IPS-NIHi11 (cell line): Measurements from ENCODE around the gene ASTN1.

Experiments
- DNase-seq: peaks from one replicate; pipeline ENCODE4 v3.0.0; 2012; ENCODE audit warnings: mixed read lengths, low spot score

The ASTN1 gene

GRCh38 chr1:177163844-177164379 is 600 bp downstream of the ASTN1 start:
- DNase-seq: peak; percentile 12

DNA sequence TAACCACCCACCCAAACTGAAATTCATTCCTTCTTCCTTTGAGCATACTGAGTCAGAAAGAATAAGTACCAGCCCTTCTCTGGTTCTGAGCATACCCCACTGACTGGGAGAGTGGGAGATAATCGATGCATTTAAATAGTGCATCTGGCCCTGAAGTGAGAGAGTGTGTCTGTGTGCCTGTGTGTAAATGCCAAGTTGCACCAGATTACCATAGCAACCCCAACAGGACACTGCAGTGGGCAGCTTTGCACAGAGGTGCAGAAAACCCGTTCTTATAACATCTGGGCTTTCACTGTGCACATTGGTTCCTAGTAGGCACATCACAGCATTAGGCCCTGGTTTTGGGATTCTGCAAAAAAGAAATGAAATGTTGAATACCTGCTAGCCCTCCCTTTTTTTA is 2.3 kb downstream of the ASTN1 start:
- DNase-seq: no peak

GRCh38 chr1:177146499-177146898 is 18.0 kb downstream of the ASTN1 start:
- DNase-seq: no peak

GRCh38 chr1:177145106-177146070 is 19.1 kb downstream of the ASTN1 start:
- no peak for DNase-seq

DNA sequence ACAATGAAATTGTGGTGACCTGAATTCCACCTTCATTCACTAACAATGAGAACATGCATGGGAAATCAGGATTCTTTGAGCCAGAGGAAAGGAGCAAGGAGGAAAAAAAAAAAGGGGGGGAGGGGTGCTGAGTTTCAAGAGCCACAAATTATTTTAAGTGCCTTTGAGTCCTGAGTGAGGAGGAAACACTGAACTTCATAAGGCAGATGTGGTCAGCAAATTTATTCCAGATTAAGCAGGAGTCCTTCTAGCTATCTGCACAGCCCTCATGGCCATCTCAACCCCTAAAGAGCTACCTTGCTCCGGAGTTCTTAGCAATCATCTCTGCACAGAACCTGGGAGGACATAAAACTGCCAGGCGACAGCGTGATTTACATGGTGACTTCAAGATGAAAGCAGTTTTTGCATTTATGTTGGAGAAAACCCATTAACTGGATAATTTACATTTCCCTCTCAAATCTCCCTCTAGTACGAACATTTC is 21.7 kb downstream of the ASTN1 start:
- no peak for DNase-seq

DNA sequence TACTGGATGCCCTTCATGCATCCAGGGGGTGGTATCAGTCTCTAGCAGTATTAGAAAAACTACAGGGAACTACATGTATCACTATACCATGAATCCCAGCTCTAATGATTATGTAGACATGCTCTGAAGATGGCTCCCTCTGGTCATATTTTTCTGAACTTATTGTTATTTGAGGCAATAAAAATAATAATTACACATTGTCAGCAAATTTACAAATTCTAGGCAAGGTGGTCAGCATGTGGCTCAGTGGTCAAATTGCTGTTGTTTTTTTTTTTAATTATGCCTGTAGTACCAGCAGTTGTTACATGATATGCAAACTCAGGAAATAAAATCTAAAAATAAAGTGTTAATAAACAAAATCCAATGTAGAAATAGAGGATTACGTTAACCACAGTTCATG is 22.5 kb downstream of the ASTN1 start:
- no peak for DNase-seq

DNA sequence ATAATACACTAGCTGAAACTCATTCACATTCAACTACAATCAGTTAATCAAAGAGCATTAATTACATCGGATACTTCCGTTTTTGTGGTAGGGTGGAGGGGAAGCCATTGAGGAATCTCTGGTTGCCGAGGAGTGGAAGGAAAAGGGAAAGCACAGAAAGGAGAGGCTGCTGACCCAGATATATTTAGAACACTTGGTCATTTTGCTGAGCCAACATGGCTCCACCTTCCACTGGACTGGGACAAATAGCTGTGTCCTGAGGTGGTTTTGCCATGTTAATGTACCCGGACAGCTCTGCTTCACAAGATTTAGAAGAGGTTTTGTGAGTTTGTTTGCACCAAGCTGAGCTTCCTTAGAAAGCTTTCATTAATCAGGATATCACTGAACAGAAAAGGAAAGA is 26.2 kb downstream of the ASTN1 start:
- no peak for DNase-seq

GRCh38 chr1:177137814-177138213 is 26.7 kb downstream of the ASTN1 start:
- DNase-seq: peak; percentile 12

- DNase-seq: no peak
Measured at GRCh38 chr1:177135250-177135649, 29.3 kb downstream of the ASTN1 start.

- no peak for DNase-seq
Measured at GRCh38 chr1:177133977-177134538, 30.5 kb downstream of the ASTN1 start.

DNA sequence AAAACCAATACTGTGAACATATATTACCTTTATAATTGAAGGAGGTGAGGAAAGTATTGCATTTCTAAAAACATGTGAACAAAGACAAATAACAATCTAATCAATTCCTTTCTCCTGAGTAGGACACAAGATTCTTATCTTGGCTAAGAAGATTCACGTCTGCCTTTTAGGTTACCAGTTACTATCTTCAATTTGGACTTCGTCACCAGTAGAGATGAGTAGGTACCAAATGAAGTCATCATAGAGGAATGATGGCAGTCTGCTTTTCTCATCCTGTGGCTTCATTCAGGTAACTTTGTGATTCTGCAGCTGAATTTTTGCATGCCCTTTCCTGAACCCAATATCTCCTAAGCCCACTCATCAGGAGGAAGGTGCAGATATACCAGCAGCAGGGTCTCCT is 32.4 kb downstream of the ASTN1 start:
- DNase-seq: no peak

- DNase-seq: no peak
Measured at GRCh38 chr1:177131723-177132122, 32.8 kb downstream of the ASTN1 start.

- DNase-seq: no peak
Measured at GRCh38 chr1:177130451-177130945, 34.0 kb downstream of the ASTN1 start.

- no peak for DNase-seq
Measured at GRCh38 chr1:177128665-177129281, 35.7 kb downstream of the ASTN1 start.

DNA sequence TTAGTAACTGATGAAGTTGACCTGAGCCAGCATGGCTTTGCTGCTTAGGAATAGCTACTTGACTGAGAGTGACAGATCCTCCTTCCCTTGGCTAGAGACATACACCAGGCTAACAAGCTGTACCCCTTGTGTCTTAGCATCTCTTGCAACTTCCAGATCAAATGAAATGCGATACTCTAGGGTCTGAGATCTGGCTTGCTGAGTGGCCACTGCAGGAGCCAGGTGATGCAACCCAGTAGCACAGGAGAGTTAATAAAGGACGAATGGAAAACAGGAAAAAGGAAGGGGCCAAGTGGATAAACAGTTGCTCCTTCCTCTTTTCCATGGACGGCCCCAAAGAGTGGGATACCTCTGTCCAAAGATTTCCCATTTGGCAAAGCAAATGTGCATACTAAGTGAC is 38.2 kb downstream of the ASTN1 start:
- no peak for DNase-seq

- DNase-seq: no peak
Measured at GRCh38 chr1:177124577-177125278, 39.8 kb downstream of the ASTN1 start.

DNA sequence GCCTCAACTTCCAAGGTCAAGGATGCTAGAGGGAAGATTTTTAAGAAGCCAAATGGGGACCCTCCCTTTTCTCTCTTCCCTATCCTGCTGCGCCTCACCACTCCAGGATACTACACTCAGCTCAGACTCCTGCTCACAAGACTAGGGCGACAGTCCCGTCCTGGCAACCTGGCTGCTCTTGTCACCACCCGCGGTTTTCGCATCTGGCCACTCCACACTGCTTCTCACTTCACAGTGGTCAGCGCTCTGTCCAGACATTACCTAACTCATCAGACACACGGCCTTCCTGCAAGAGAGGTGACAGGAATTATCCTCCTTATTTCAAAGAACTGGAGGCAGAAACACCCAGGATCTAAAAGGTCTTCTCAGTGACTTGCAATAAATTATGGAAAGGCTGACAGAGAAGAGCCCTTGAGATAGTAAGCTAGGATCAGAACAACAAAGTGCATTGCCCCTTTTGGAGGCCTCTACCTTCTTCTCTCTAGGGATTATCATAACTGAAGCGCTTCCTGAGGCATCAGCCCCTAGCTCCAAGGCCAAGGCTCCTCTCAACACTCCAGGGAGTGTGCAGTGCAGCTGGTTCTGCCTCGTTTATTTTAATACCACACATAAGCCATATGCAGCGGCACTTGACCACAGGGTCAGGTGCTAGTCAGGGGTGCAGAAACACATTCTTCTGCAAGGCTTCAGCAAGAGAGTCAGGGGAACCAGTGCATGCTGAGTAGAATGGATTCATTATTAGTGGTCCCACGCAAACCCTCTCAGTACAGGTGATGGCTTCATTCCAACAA is 41.9 kb downstream of the ASTN1 start:
- no peak for DNase-seq

GRCh38 chr1:177119311-177119710 is 45.2 kb downstream of the ASTN1 start:
- peak; percentile 34 for DNase-seq

- DNase-seq: no peak
Measured at GRCh38 chr1:177118901-177119300, 45.6 kb downstream of the ASTN1 start.

DNA sequence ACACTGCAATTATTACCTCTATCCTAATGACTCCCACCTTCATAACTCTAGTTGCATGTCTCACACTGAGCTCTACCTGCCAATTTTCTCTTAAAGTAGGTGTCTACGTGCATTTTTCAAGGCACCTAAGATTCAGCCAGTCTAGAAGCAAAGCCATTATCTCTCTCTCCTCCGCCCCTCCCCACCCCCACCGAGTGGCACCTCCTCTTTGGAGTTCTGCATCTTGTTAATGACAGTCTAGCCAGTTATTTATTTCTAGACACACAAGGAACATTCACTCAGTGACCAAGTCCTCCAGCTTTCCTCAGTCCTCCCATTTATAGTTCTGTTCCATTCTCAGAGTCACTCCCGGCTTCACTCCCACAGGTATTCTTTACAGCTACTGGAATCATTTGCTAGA is 47.6 kb downstream of the ASTN1 start:
- no peak for DNase-seq
